IMR-90 (cell line): ENCODE measurements around the gene PRDM15. TPM values are rescaled to one million over a fixed set of nuclear protein-coding genes. Genes with fewer than 3 reads are reported as not detected.

Experiments used
- ATAC-seq: fragments of 200-7000 bp; cut with Tn5 transposase; 2 replicates; pipeline ENCODE4 v1.9.1; 2020; ENCODE audit warnings: low read depth, mild to moderate bottlenecking, moderate library complexity
- BruUV-seq: library from RNA; stranded (reverse); fragments of 400-500 nt; replicated peaks from 2 replicates; lab custom pipeline; 2021; lab: Mats Ljungman, UMichigan
- CTCF ChIA-PET: fragments of 300-600 bp; formaldehyde crosslinking; extraction: SDS; loops from one replicate; lab custom pipeline; 2021; ENCODE audit warnings: antibody characterized with exemption; lab: Yijun Ruan, JAX
- POLR2A ChIA-PET: fragments of 300-600 bp; sonication (Branson Sonifier 250); formaldehyde crosslinking; loops from one replicate; lab custom pipeline; 2022; ENCODE audit warnings: antibody characterized with exemption; ENCODE audit not compliant: unreplicated experiment; lab: Charles Lee
- DNase-seq: peaks from one replicate; pipeline ENCODE4 v3.0.0; 2013
- H2AFZ ChIP-seq: replicated peaks from 2 replicates; pipeline ENCODE3; 2013; ENCODE audit warnings: low read length, mild to moderate bottlenecking; ENCODE audit not compliant: poor library complexity
- H2AK5ac ChIP-seq: 2 replicates; pipeline ENCODE4 v1.6.1; 2013; ENCODE audit warnings: low read depth, low read length, inconsistent platforms
- H2AK9ac ChIP-seq: replicated peaks from 2 replicates; pipeline ENCODE3; 2013; ENCODE audit warnings: mild to moderate bottlenecking, low read depth, low read length, moderate library complexity; ENCODE audit not compliant: poor library complexity
- H2BK120ac ChIP-seq: 2 replicates; pipeline ENCODE4 v1.6.1; 2013; ENCODE audit warnings: low read depth, low read length, inconsistent platforms
- H2BK15ac ChIP-seq: 3 replicates; pipeline ENCODE4 v1.6.1; 2013; ENCODE audit warnings: low read depth, low read length, inconsistent platforms
- H2BK20ac ChIP-seq: 2 replicates; pipeline ENCODE4 v1.6.1; 2013; ENCODE audit warnings: low read depth, mild to moderate bottlenecking, inconsistent platforms, low read length, moderate library complexity
- H2BK5ac ChIP-seq: 2 replicates; pipeline ENCODE4 v1.6.1; 2013; ENCODE audit warnings: mild to moderate bottlenecking, low read depth, low read length, inconsistent platforms; ENCODE audit not compliant: poor library complexity, severe bottlenecking
- H3K14ac ChIP-seq: replicated peaks from 2 replicates; pipeline ENCODE4 v1.6.1; 2013; ENCODE audit warnings: low read depth, low read length, inconsistent platforms
- H3K18ac ChIP-seq: 2 replicates; pipeline ENCODE4 v1.6.1; 2013; ENCODE audit warnings: low read depth, low read length, control low read depth
- H3K23ac ChIP-seq: 2 replicates; pipeline ENCODE4 v1.6.1; 2013; ENCODE audit warnings: low read depth, low read length, inconsistent platforms
- H3K27ac ChIP-seq: 2 replicates; pipeline ENCODE4 v1.5.1; 2013; ENCODE audit warnings: mild to moderate bottlenecking, control low read depth, low read length; ENCODE audit not compliant: insufficient read depth
- H3K27me3 ChIP-seq: 2 replicates; pipeline ENCODE4 v1.6.1; 2013; ENCODE audit warnings: low read length; ENCODE audit not compliant: control insufficient read depth, insufficient read depth
- H3K36me3 ChIP-seq: 2 replicates; pipeline ENCODE4 v1.6.1; 2013; ENCODE audit warnings: low read length, mixed read lengths; ENCODE audit not compliant: control insufficient read depth, insufficient read depth
- H3K4ac ChIP-seq: 2 replicates; pipeline ENCODE4 v1.6.1; 2013; ENCODE audit warnings: low read depth, low read length, inconsistent platforms
- H3K4me1 ChIP-seq: 2 replicates; pipeline ENCODE4 v1.6.1; 2013; ENCODE audit warnings: low read length, mixed read lengths; ENCODE audit not compliant: control insufficient read depth, insufficient read depth
- H3K4me2 ChIP-seq: 2 replicates; pipeline ENCODE4 v1.6.1; 2013; ENCODE audit warnings: low read depth, mild to moderate bottlenecking, control low read depth, low read length, moderate library complexity
- H3K4me3 ChIP-seq: 2 replicates; pipeline ENCODE4 v1.5.1; 2013; ENCODE audit warnings: low read depth, mild to moderate bottlenecking, control low read depth, low read length, moderate library complexity; ENCODE audit not compliant: insufficient read depth
- H3K56ac ChIP-seq: 2 replicates; pipeline ENCODE4 v1.6.1; 2013; ENCODE audit warnings: low read length, inconsistent platforms; ENCODE audit not compliant: insufficient read depth; ENCODE audit errors: extremely low read depth
- H3K79me1 ChIP-seq, 2 experiments: 2 replicates each; pipeline ENCODE4 v1.6.1; 2013; ENCODE audit warnings: low read length in 2 of 2, inconsistent platforms in 1 of 2, low read depth in 1 of 2
- H3K9ac ChIP-seq: 2 replicates; pipeline ENCODE4 v1.6.1; 2013; ENCODE audit warnings: low read depth, low read length, control low read depth
- H3K9me1 ChIP-seq: 2 replicates; pipeline ENCODE4 v1.6.1; 2013; ENCODE audit warnings: low read length, inconsistent platforms; ENCODE audit not compliant: insufficient read depth
- H3K9me3 ChIP-seq: 2 replicates; pipeline ENCODE4 v1.6.1; 2013; ENCODE audit warnings: low read length; ENCODE audit not compliant: control insufficient read depth, insufficient read depth
- H4K20me1 ChIP-seq: 2 replicates; pipeline ENCODE4 v1.6.1; 2013; ENCODE audit warnings: low read length, inconsistent platforms; ENCODE audit not compliant: insufficient read depth
- H4K5ac ChIP-seq: 2 replicates; pipeline ENCODE4 v1.6.1; 2013; ENCODE audit warnings: mild to moderate bottlenecking, low read depth, low read length, control low read depth
- H4K8ac ChIP-seq, 2 experiments: 2 replicates each; pipeline ENCODE4 v1.6.1; 2013; ENCODE audit warnings: low read depth in 2 of 2, low read length in 2 of 2, control low read depth in 1 of 2, inconsistent platforms in 1 of 2
- H4K91ac ChIP-seq: 2 replicates; pipeline ENCODE4 v1.6.1; 2013; ENCODE audit warnings: low read depth, low read length, inconsistent platforms; ENCODE audit not compliant: insufficient read depth
- MAFK ChIP-seq: IDR thresholded peaks from 2 replicates; pipeline ENCODE4 v1.6.1; 2012; ENCODE audit warnings: low read depth, low read length, improper control_type of control experiment
- MXI1 ChIP-seq: IDR thresholded peaks from 2 replicates; pipeline ENCODE4 v1.6.1; 2012; ENCODE audit warnings: low read depth, mild to moderate bottlenecking, low read length, moderate library complexity, borderline replicate concordance
- NFE2L2 ChIP-seq: fragments of 150-350 bp; IDR thresholded peaks from 2 replicates; pipeline ENCODE4 v1.6.1; 2016; ENCODE audit warnings: low read depth, mild to moderate bottlenecking, low read length
- WGBS, 2 experiments: methylation state at CpG; one replicate each; pipeline versions ENCODE4 v1.1.5 to v1.1.7; 2013; ENCODE audit warnings: missing lambda C conversion rate in 2 of 2; ENCODE audit not compliant: insufficient read length in 1 of 2; ENCODE audit errors: extremely low coverage in 2 of 2; 5-methylcytosine and 5-hydroxymethylcytosine counted together
- dilution Hi-C: fragments of 300-500 bp; cut with HindIII; formaldehyde crosslinking; loops from one replicate; pipeline ENCODE4 v1.14.3; 2018; ENCODE audit warnings: low sequenced_read_pairs; ENCODE audit not compliant: unreplicated experiment
- in situ Hi-C: fragments of 300-500 bp; cut with MboI; formaldehyde crosslinking; loops from 3 replicates; pipeline ENCODE4 v1.14.3; 2019; ENCODE audit warnings: low sequenced_read_pairs, inconsistent platforms, mixed read lengths
- intact Hi-C: fragments of 100-400 bp; cut with micrococcal nuclease; formaldehyde crosslinking; loops from 2 replicates; pipeline ENCODE4 v1.10.0; 2022
- polyA plus RNA-seq, 3 experiments: library from polyadenylated mRNA; depleted of rRNA; stranded (reverse); fragments of >200 nt; gene quantifications; 2 replicates each; pipeline ENCODE4 v1.2.3, GENCODE V29; 2012; ENCODE audit warnings: low replicate concordance in 1 of 3
- total RNA-seq: library from RNA; depleted of rRNA; stranded (reverse); fragments of >200 nt; gene quantifications from 2 replicates; pipeline ENCODE4 v1.2.3, GENCODE V29; 2012

Gene PRDM15
- total and polyA plus RNA-seq, 2 of the 4 experiments (the other 2 are of a cell fraction) = 7.3 to 8.8 TPM

- no peak overlapping the region for H4K5ac ChIP-seq
- H3K79me1 ChIP-seq = peaks cover 8 to 31% of the 10 kb centered on the region in 2 experiments
- ChIA-PET POLR2A (no interaction called here), CTCF (no interaction called here)
- DNase-seq = no peak
- H2AK9ac ChIP-seq = peak overlapping the region; percentile 73
- intact Hi-C loops (no loop called here), in situ Hi-C loops (no loop called here), dilution Hi-C loops (no loop called here)
- no peak overlapping the region for H2BK15ac ChIP-seq
- H3K9ac ChIP-seq = no peak overlapping the region
- H3K23ac ChIP-seq = no peak overlapping the region
- TF ChIP-seq MAFK (no peak), MXI1 (no peak), NFE2L2 (no peak)
- no peak overlapping the region for H2BK5ac ChIP-seq
- peaks cover 7% of the 10 kb centered on the region for H3K9me1 ChIP-seq
- H3K27ac ChIP-seq = no peak overlapping the region
- H4K8ac ChIP-seq = no peak overlapping the region
- H3K9me3 ChIP-seq = no peaks in the 10 kb centered on the region
- H3K4me3 ChIP-seq = no peak overlapping the region
- no peak for ATAC-seq
- no peaks in the 10 kb centered on the region for H3K27me3 ChIP-seq
- no peak overlapping the region for H2AK5ac ChIP-seq
- 85% methylated on average over 10 of the region's 10 CpGs; no CpG with 5 or more reads in 1 of the 2 experiments for WGBS, 2 experiments
- H2AFZ ChIP-seq = no peak overlapping the region
- H3K4ac ChIP-seq = no peak overlapping the region
- H3K4me2 ChIP-seq = no peak overlapping the region
- H3K4me1 ChIP-seq = peaks cover 2% of the 10 kb centered on the region; the same call in 1 of the 2 replicates
- no peak overlapping the region for H3K14ac ChIP-seq
- no peaks in the 10 kb centered on the region; the same call in 1 of the 2 replicates for H3K36me3 ChIP-seq
- H4K20me1 ChIP-seq = no peaks in the 10 kb centered on the region
- H3K56ac ChIP-seq = no peak overlapping the region
- H2BK120ac ChIP-seq = no peak overlapping the region
- no peak overlapping the region for H3K18ac ChIP-seq
- no peak overlapping the region for H2BK20ac ChIP-seq
- H4K91ac ChIP-seq = no peak overlapping the region
- no TSS peak for BruUV-seq
Measured at GRCh38 chr21:41864311-41865001, 14.7 kb downstream of the PRDM15 start.
